HG03066 (cell line): ENCODE measurements around the gene KIRREL3.
"Not testable (repeated sequence)": the region's sequence is repeated elsewhere in the genome, so short reads cannot be mapped to it uniquely, and the experiment has no call there.

Experiments
- ATAC-seq: cut with Tn5 transposase; IDR thresholded peaks from one replicate; pipeline ENCODE4 v1.9.1; 2021; ENCODE audit warnings: low read depth; ENCODE audit not compliant: unreplicated experiment

The KIRREL3 gene

DNA sequence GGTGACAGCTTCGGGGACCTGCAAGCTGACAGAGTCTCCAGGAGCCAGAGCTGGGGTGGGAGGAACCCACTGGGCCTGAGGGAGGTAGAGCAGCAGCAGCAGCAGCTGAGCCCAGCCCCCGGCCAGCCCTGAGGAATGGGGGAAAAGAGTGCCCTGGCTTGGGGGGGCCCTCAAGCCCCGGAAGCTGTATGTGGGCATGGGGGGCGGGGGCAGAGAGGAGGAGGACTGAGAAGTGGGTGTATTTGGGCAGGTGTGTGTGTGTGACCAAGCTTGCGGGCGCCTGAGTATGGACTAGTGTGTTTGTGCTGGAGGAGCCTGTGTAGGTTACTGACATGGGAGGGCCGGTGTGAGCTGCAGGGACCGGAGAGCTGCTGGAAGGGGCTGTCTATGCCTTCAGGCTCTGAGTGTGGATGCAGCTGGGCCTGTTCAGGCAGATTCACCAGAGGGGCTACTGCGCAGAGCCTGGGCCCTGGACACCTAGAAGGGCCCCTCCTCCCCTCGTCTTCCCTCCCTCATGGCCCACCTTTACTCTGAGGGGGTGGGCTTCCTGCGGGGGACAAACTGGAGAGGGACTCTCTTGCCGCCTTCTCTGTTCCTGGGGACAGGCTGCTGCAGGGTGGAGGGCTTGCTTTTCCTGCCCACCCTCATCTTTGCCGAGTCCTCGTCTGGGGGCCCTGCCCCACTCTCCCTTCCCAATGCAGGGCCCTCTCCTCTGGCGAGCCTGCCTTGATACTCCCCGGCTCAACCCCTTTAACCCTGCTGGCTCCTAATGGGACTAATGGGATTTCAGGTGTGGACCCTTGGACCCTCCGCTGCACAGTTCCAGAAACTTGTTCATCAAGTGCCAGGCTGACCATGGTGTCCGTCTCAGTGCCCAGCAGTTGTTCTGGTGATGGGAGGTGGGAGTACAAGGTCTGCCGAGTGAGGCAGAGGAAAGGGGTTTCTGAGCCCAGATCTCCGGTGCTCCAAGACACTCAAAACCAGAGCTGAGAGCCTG lies 616.9 kb downstream of the KIRREL3 start:
- no peak for ATAC-seq

DNA sequence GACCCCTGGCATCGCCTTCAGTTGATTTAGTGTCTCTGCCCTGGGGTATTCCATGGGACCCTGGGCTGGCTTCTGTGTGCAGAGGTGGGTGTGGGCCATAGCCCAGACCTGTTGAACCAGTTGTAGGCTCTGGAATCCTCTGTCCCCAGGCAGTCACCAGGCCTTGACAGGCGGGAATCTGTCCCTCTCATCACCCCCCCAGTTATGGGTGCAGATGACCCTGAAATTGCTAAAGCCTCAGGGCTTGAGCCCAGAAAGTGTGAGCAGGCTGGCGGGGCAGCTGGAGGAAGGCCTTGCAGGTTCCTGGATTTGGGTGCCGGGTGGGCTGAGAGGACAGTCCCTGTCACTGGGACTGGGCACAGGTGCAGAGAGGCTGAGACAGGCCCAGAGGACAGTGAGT lies 617.9 kb downstream of the KIRREL3 start:
- ATAC-seq: not testable (repeated sequence)

DNA sequence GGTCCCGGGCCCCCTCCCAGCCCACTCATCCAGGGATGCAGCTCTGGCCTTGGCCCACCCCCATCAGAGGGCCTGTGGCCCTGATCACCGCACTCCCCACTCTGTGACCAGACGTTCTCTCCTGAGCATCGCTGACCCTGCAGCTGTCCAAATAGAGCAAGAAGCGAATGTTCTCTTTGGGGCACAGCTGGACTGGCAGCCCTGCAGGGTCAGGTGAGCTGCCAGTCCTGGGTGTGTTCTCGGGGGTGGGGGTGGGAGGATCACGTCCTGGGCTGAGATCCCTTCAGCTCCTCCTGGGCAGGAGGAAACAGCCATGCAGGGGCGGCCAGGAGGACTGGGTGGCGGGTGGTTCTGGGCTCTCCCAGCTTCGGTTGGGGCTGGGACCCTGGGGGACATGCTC lies 618.6 kb downstream of the KIRREL3 start:
- ATAC-seq: not testable (repeated sequence)

DNA sequence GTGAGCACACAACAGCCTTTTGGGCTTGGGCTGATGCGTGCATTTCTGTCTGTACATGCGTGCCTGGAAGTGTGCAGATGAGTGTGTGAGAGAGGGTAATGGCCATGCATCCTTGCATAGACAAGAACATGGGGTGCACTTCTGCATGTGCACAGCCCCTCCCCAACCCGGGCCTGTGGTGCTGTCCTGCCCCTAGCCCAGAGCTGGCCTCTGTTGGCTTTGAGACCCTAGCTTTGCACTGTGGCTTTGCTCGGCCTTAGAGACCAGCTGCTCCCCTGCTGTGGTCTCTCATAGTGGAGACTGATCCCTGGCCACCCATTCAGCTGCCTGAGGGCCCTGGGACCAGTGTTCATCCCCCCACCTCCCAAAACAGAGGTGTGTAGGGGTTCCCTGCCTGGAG lies 619.7 kb downstream of the KIRREL3 start:
- ATAC-seq: no peak

DNA sequence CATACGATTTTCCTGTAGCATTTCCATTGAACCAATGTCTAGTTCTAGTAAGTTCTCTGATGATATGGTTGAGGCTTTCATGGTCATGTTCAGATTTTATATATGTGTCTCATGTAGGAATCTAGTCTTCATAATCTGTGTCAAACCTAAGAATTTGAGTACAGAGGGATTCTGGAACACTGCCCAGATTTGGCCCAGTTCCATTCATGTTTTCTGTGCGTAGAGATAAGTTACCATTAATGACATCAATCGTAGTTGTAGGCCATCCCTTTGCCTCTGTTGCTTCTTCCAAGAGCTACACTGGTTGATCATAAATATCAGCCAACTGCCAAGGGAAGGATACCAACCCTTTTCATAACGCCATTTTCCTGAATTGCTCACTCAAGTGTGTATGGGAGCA lies 621.8 kb downstream of the KIRREL3 start:
- no peak for ATAC-seq

DNA sequence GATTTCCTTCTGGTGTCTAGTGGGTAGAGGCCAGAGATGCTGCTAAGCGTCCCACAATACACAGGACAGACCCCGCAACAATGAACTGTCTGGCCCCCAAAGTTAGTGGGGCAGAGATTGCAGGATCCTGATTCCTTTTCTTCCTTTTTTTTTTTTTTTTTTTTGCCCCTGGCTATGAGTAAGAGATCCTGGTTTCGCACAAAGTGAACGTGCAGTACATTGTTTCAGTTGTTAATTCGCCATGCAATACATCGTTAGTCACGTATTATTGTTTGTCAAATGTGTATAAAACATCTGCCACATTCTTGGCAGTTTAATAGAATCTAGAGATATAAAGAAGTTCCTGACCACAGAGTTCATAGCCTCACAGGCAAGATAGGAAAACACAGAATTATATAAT lies 624.8 kb downstream of the KIRREL3 start:
- ATAC-seq: no peak

DNA sequence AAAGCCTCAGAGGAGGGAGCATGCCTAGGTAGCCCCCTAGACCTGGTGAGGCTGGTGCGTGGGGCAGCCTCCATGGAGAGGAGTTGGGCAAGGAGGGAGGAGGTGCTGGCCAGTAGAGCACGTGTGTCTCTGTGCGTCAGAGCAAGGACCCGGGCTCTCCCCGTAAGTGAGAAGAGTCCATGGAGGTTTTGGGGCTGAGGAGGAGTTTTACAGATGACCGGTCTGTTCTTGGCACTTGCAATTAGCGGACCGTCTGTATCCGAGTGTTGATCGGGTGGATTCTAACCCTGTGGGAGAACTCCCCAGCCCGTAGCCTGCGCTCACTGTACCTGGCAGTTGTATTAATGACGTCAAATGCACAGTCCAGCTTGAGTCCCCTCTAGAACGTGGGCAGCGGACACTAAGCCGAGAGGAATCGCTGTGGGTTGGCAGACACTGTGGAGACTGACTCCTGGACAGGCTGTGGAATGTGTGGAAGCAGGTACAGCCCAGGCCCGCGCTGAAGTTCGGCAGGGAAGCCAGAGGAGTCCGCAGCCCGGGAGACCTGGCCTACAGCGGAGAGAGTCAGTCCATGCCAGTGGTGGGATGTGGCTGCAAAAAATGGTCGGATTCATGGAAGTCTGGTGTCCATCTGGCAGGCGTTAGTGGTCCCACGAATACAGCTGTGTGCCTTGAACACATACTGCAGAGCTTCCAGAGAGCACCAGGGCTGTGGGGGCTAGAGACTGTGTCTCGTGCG lies 625.8 kb downstream of the KIRREL3 start:
- not testable (repeated sequence) for ATAC-seq

DNA sequence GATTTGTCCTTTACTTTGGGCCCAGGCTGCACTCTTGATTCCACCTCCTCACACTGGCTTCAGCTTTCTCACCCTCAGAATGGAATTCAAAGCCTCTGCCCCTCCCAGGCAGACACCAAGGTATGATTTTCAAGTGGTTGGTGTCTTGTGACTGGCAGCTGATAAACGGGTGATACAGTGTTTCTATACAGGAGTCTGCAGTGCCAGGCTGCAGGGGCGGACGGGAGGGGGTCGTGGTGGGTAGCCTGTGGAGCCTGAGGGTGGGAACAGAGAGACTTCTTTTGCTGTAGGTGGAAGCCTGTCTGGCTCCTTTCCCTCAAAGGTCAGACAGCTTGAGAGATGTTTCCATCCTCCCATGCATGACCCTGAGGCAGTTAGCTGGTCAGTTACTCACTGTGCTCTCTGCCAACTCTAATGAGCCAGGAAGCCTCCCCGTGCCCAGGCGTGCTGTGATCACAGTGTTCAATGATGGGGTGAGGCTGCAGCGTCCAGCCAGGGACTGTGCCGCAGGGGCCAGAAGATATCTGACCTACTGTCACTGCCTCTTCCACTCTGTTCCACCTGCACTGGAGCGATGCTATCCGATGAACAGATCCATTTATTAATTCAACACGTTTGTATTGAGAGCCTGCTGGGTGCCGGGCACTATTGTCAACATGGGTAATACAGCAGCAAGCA lies 627.0 kb downstream of the KIRREL3 start:
- not testable (repeated sequence) for ATAC-seq
